Caco-2 (cell line): ENCODE measurements around the gene TEK. TPM values are rescaled to one million over a fixed set of nuclear protein-coding genes. Genes with fewer than 3 reads are reported as not detected.

ENCODE experiments used
- Bru-seq: library from RNA; stranded (reverse); fragments of 400-500 nt; gene quantifications from one replicate; lab custom pipeline; 2021; lab: Mats Ljungman, UMichigan
- BruChase-seq, 2 experiments: library from RNA; stranded (reverse); fragments of 400-500 nt; gene quantifications; one replicate each; lab custom pipeline; 2021; lab: Mats Ljungman, UMichigan
- BruUV-seq: library from RNA; stranded (reverse); fragments of 400-500 nt; replicated peaks from 2 replicates; lab custom pipeline; 2021; lab: Mats Ljungman, UMichigan
- CTCF ChIA-PET: fragments of 300-600 bp; sonication (Branson Sonifier 250); formaldehyde crosslinking; loops from one replicate; lab custom pipeline; 2022; ENCODE audit warnings: antibody characterized with exemption; lab: Charles Lee
- POLR2A ChIA-PET: fragments of 300-600 bp; sonication (Branson Sonifier 250); formaldehyde crosslinking; loops from one replicate; lab custom pipeline; 2022; ENCODE audit warnings: antibody characterized with exemption; lab: Charles Lee
- DNase-seq, 2 experiments: peaks; one replicate each; pipeline versions ENCODE4 v3.0.0 to v3.0.0-alpha.2; 2020 to 2022
- H3K27me3 ChIP-seq: replicated peaks from 2 replicates; pipeline ENCODE4 v1.6.0; 2011; ENCODE audit warnings: low read length; ENCODE audit not compliant: control insufficient read depth, insufficient read depth
- H3K36me3 ChIP-seq: 2 replicates; pipeline ENCODE4 v1.5.1; 2011; ENCODE audit warnings: low read length; ENCODE audit not compliant: control insufficient read depth, insufficient read depth
- H3K4me1 ChIP-seq: fragments of 250-450 bp; sonication (Bioruptor Pico); 2 replicates; pipeline ENCODE4 v1.5.1; 2020; ENCODE audit warnings: mild to moderate bottlenecking
- H3K4me3 ChIP-seq: 2 replicates; pipeline ENCODE4 v1.5.1; 2011; ENCODE audit warnings: low read depth, mild to moderate bottlenecking, control low read depth, low read length
- H3K9me3 ChIP-seq: fragments of 250-450 bp; sonication (Bioruptor Pico); 2 replicates; pipeline ENCODE4 v1.5.1; 2020; ENCODE audit warnings: mild to moderate bottlenecking, moderate library complexity
- H3K27ac Mint-ChIP-seq: one replicate; pipeline ENCODE4 v1.8.0; 2022; ENCODE audit warnings: mixed read lengths; ENCODE audit not compliant: unreplicated experiment
- H3K27me3 Mint-ChIP-seq: one replicate; pipeline ENCODE4 v1.8.0; 2022; ENCODE audit warnings: mixed read lengths; ENCODE audit not compliant: insufficient read depth, unreplicated experiment
- H3K36me3 Mint-ChIP-seq: one replicate; pipeline ENCODE4 v1.8.0; 2022; ENCODE audit warnings: mild to moderate bottlenecking, mixed read lengths; ENCODE audit not compliant: insufficient read depth, unreplicated experiment
- H3K4me1 Mint-ChIP-seq: one replicate; pipeline ENCODE4 v1.8.0; 2022; ENCODE audit warnings: low read depth, mixed read lengths; ENCODE audit not compliant: unreplicated experiment
- H3K4me3 Mint-ChIP-seq: one replicate; pipeline ENCODE4 v1.8.0; 2022; ENCODE audit warnings: mild to moderate bottlenecking, moderate library complexity, mixed read lengths; ENCODE audit not compliant: unreplicated experiment
- H3K9me3 Mint-ChIP-seq: one replicate; pipeline ENCODE4 v1.8.0; 2022; ENCODE audit warnings: mixed read lengths; ENCODE audit not compliant: unreplicated experiment
- intact Hi-C: fragments of 100-400 bp; cut with micrococcal nuclease; formaldehyde crosslinking; loops from one replicate; pipeline ENCODE4 v1.10.0; 2022; ENCODE audit not compliant: unreplicated experiment
- long read RNA-seq: library from polyadenylated mRNA; stranded (forward); transcript quantifications from one replicate; pipeline ENCODE4 v2.0.0, GENCODE V29; 2022
- total RNA-seq: library from RNA; stranded (reverse); gene quantifications from 2 replicates; pipeline ENCODE4 v1.2.3, GENCODE V29; 2022
- TF ChIP-seq, protein P1 (sequence below), 2 experiments: fragments of 200-600 bp in 1 of 2; IDR thresholded peaks; 1 replicate in 1 of 2; 2 replicates in 1 of 2; pipeline versions ENCODE4 v1.5.1 to v1.8.0; 2011 to 2022; ENCODE audit warnings: antibody characterized with exemption in 1 of 2, control low read depth in 1 of 2, inconsistent platforms in 1 of 2, low read depth in 1 of 2, low read length in 1 of 2, mild to moderate bottlenecking in 1 of 2, moderate library complexity in 1 of 2; ENCODE audit not compliant: insufficient read depth in 1 of 2, severe bottlenecking in 1 of 2, unreplicated experiment in 1 of 2

TEK gene
- total RNA-seq, result not detected in 2 replicates
- Bru-seq, nascent RNA, result percentile 1 among the genes with signal in this experiment
- percentile 0 among the genes with signal in this experiment for BruChase-seq, experiment 1, labeled RNA remaining after a 2-hour chase
- percentile 0 among the genes with signal in this experiment for BruChase-seq, experiment 2, labeled RNA remaining after a 6-hour chase
- long read RNA-seq, result 0 reads

DNA sequence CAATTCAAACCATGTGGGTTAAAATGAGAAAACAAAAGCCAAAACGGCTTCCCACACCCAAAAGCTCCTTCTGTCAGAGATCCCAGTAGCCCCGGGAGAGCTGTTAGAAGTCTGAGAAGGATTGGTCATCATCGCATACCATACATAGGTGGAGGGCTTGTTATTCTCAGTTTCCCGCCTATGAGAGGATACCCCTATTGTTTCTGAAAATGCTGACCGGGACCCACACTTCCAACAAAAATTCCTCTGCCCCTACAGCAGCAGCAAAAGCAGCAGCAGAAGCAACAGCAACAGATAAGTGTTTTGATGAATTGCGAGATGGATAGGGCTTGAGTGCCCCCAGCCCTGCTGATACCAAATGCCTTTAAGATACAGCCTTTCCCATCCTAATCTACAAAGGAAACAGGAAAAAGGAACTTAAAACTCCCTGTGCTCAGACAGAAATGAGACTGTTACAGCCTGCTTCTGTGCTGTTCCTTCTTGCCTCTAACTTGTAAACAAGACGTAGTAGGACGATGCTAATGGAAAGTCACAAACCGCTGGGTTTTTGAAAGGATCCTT lies at the start of gene TEK:
TEK (plus strand) TSS at position 245 of the 561 bp plus-strand sequence. CDS start 366 bp downstream, outside the sequence.
- Mint-ChIP-seq H3K9me3 (no peaks in the 10 kb centered on the region), H3K27ac (no peak within 1 kb of the TSS), H3K36me3 (no peaks in the 10 kb centered on the region), H3K4me3 (no peak within 1 kb of the TSS), H3K4me1 (no peaks in the 10 kb centered on the region), H3K27me3 (no peaks in the 10 kb centered on the region)
- BruUV-seq, result no TSS peak
- Histone ChIP-seq H3K36me3 (no peaks in the 10 kb centered on the region), H3K9me3 (no peaks in the 10 kb centered on the region), H3K4me3 (no peak within 1 kb of the TSS), H3K27me3 (no peaks in the 10 kb centered on the region), H3K4me1 (no peaks in the 10 kb centered on the region)
- POLR2A ChIA-PET, result no interaction called here
- CTCF ChIA-PET, result no interaction called here
- TF ChIP-seq, protein P1, sequence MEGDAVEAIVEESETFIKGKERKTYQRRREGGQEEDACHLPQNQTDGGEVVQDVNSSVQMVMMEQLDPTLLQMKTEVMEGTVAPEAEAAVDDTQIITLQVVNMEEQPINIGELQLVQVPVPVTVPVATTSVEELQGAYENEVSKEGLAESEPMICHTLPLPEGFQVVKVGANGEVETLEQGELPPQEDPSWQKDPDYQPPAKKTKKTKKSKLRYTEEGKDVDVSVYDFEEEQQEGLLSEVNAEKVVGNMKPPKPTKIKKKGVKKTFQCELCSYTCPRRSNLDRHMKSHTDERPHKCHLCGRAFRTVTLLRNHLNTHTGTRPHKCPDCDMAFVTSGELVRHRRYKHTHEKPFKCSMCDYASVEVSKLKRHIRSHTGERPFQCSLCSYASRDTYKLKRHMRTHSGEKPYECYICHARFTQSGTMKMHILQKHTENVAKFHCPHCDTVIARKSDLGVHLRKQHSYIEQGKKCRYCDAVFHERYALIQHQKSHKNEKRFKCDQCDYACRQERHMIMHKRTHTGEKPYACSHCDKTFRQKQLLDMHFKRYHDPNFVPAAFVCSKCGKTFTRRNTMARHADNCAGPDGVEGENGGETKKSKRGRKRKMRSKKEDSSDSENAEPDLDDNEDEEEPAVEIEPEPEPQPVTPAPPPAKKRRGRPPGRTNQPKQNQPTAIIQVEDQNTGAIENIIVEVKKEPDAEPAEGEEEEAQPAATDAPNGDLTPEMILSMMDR (IDR thresholded peaks at IDR 0.05; ENCODE audit: insufficient read depth in 1 of 2, low read depth in 1 of 2, low read length in 1 of 2, severe bottlenecking in 1 of 2, unreplicated experiment in 1 of 2), result no peak
- no peak for DNase-seq
- intact Hi-C loops, result no loop called here

DNA sequence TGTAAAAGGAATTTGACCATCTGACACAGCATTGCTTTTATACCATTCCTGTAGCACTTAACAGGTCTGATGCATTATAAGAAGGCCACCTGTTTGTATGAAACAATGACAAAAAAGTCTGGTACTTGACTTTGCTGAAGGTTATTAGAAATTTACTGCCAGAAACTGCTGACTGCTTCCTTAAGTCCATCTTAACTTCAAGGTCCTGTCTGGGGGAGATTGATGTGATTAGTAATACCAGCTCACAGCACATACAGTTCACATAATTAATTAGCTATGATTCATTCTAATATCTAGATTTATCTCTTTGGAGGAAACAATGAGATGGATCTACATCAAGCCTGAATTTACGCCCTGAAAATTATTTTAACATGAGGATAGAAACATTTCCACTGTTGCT lies 49.6 kb upstream of the TEK start:
- ChIA-PET CTCF (no interaction called here), POLR2A (no interaction called here)
- Histone ChIP-seq H3K4me3 (no peak overlapping the region), H3K9me3 (no peaks in the 10 kb centered on the region), H3K4me1 (no peaks in the 10 kb centered on the region), H3K27me3 (no peaks in the 10 kb centered on the region), H3K36me3 (no peaks in the 10 kb centered on the region)
- Mint-ChIP-seq H3K27ac (no peak overlapping the region), H3K4me3 (no peak overlapping the region), H3K4me1 (no peaks in the 10 kb centered on the region), H3K36me3 (no peaks in the 10 kb centered on the region), H3K9me3 (no peaks in the 10 kb centered on the region), H3K27me3 (no peaks in the 10 kb centered on the region)
- intact Hi-C loops, result no loop called here
- DNase-seq, result no peak
- no TSS peak for BruUV-seq
- TF ChIP-seq, protein P1 (IDR thresholded peaks at IDR 0.05; ENCODE audit: insufficient read depth in 1 of 2, low read depth in 1 of 2, low read length in 1 of 2, severe bottlenecking in 1 of 2, unreplicated experiment in 1 of 2), result no peak

DNA sequence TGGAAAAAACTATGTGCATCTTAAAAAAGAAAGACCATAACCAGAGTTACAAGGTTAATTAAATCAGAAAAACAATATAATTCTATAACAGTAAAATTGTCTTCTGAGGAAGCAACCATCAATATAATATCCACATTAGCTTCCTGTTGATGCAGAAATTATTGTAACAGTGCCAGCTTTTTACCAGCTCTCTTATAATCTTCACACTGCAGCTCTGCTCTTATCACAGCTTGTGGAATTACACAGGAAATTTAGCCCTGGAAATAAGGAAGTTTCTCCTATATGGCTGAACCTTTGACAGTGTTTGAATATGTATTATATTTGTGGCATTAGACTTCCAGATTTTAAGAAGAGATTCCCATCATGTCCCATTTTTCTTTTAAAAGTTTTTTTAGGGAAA lies 49.1 kb upstream of the TEK start:
- H3K4me3 ChIP-seq, result no peak overlapping the region
- Mint-ChIP-seq H3K36me3 (no peaks in the 10 kb centered on the region), H3K27ac (no peak overlapping the region), H3K4me3 (no peak overlapping the region), H3K27me3 (no peaks in the 10 kb centered on the region), H3K9me3 (no peaks in the 10 kb centered on the region), H3K4me1 (no peaks in the 10 kb centered on the region)
- POLR2A ChIA-PET, result no interaction called here
- TF ChIP-seq, protein P1 (IDR thresholded peaks at IDR 0.05; ENCODE audit: insufficient read depth in 1 of 2, low read depth in 1 of 2, low read length in 1 of 2, severe bottlenecking in 1 of 2, unreplicated experiment in 1 of 2), result no peak
- no peaks in the 10 kb centered on the region for H3K4me1 ChIP-seq
- no peaks in the 10 kb centered on the region for H3K9me3 ChIP-seq
- H3K36me3 ChIP-seq, result no peaks in the 10 kb centered on the region
- BruUV-seq, result no TSS peak
- CTCF ChIA-PET, result no interaction called here
- intact Hi-C loops, result no loop called here
- no peak for DNase-seq
- H3K27me3 ChIP-seq, result no peaks in the 10 kb centered on the region
